ENCODE measurements around the gene ROBO4.

The ROBO4 gene

GRCh38 chr11:124902616-124903015, 5.0 kb upstream of the ROBO4 start:
- no peak overlapping the region for H3K27ac ChIP-seq
- no peak for TF ChIP-seq CTCF (conservative IDR thresholded peaks at IDR 0.05; ENCODE audit: low read depth)
- CTCF ChIA-PET, result no interaction called here
- POLR2A ChIA-PET (ENCODE audit: low non-redundant PET), result no interaction called here
- peak; percentile 56 for DNase-seq (ENCODE audit: low spot score)

- peak; percentile 89 for DNase-seq (ENCODE audit: low spot score)
- POLR2A ChIA-PET (ENCODE audit: low non-redundant PET), result interaction anchor here (1.6 kb wide), 1 partner anchor 53 kb away, joined by 7 read pairs; the partner anchor contains the start of gene CCDC15
- TF ChIP-seq CTCF (conservative IDR thresholded peaks at IDR 0.05; ENCODE audit: low read depth), result no peak
- CTCF ChIA-PET, result interaction anchor here (0.6 kb wide), 2 partner anchors 16 to 53 kb away, joined by 3 to 4 read pairs; no protein-coding TSS in a partner anchor
- H3K27ac ChIP-seq, result peak overlapping the region; percentile 98
These were observed 2.8 kb upstream of the ROBO4 start for GRCh38 chr11:124900464-124900863.

GRCh38 chr11:124899383-124900145, 1.9 kb upstream of the ROBO4 start:
- no peak for DNase-seq (ENCODE audit: low spot score)
- POLR2A ChIA-PET (ENCODE audit: low non-redundant PET), result interaction anchor here (1.6 to 1.8 kb wide), 2 partner anchors 23 to 54 kb away, joined by 7 read pairs; partner anchors contain the start of gene CCDC15
- peak overlapping the region; percentile 98 for H3K27ac ChIP-seq
- CTCF ChIA-PET, result interaction anchor here (0.6 kb wide), 1 partner anchor 265 kb away, joined by 4 read pairs; the partner anchor contains the start of gene PKNOX2
- no peak for TF ChIP-seq CTCF (conservative IDR thresholded peaks at IDR 0.05; ENCODE audit: low read depth)

GRCh38 chr11:124898711-124899110, 1.0 kb upstream of the ROBO4 start:
- peak overlapping the region; percentile 98 for H3K27ac ChIP-seq
- ChIA-PET CTCF (interaction anchor here (0.9 to 1.8 kb wide), 3 partner anchors 14 to 33 kb away, joined by 3 to 7 read pairs (median 5); no protein-coding TSS in a partner anchor), POLR2A (ENCODE audit: low non-redundant PET) (interaction anchor here (1.0 to 1.8 kb wide), 2 partner anchors 22 to 55 kb away, joined by 3 to 7 read pairs; no protein-coding TSS in a partner anchor)
- DNase-seq (ENCODE audit: low spot score), result peak; percentile 50
- TF ChIP-seq CTCF (conservative IDR thresholded peaks at IDR 0.05; ENCODE audit: low read depth), result no peak

GRCh38 chr11:124898263-124898680, 607 bp upstream of the ROBO4 start:
- no peak for TF ChIP-seq CTCF (conservative IDR thresholded peaks at IDR 0.05; ENCODE audit: low read depth)
- peak overlapping the region; percentile 98 for H3K27ac ChIP-seq
- CTCF ChIA-PET, result interaction anchor here (0.7 to 1.8 kb wide), 4 partner anchors 13 to 175 kb away, joined by 3 to 7 read pairs (median 4); no protein-coding TSS in a partner anchor
- peak; percentile 72 for DNase-seq (ENCODE audit: low spot score)
- POLR2A ChIA-PET (ENCODE audit: low non-redundant PET), result interaction anchor here (1.0 to 1.8 kb wide), 2 partner anchors 22 to 55 kb away, joined by 3 to 7 read pairs; no protein-coding TSS in a partner anchor

- CTCF ChIA-PET, result interaction anchor here (0.7 kb wide), 1 partner anchor 64 kb away, joined by 3 read pairs; no protein-coding TSS in a partner anchor
These were observed 759 bp downstream of the ROBO4 start for GRCh38 chr11:124896821-124897391.

More at GRCh38 chr11:124896821-124897391, 759 bp downstream of the ROBO4 start:
- DNase-seq (ENCODE audit: low spot score), result no peak
- peak overlapping the region; percentile 98 for H3K27ac ChIP-seq
- no peak for TF ChIP-seq CTCF (conservative IDR thresholded peaks at IDR 0.05; ENCODE audit: low read depth)
- POLR2A ChIA-PET (ENCODE audit: low non-redundant PET), result no interaction called here
